Activated CD4-positive, alpha-beta T cell treated with anti-CD3 and anti-CD28 coated beads for 48 hours (primary cell): ENCODE measurements around the gene ERVK3-1.
A peak's percentile ranks its signal among the peaks of the same experiment; 100 is the strongest.
"Not testable (repeated sequence)": the region's sequence is repeated elsewhere in the genome, so short reads cannot be mapped to it uniquely, and the experiment has no call there.

Experiments
- DNase-seq: peaks from one replicate; pipeline ENCODE4 v3.0.0-alpha.2; 2020

The ERVK3-1 gene, protein sequence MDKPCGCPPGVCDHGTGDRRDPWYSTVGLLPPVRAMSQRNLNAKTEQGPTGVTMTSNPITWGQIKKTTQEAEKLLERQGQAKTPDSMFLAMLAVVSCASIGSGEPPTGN

DNA sequence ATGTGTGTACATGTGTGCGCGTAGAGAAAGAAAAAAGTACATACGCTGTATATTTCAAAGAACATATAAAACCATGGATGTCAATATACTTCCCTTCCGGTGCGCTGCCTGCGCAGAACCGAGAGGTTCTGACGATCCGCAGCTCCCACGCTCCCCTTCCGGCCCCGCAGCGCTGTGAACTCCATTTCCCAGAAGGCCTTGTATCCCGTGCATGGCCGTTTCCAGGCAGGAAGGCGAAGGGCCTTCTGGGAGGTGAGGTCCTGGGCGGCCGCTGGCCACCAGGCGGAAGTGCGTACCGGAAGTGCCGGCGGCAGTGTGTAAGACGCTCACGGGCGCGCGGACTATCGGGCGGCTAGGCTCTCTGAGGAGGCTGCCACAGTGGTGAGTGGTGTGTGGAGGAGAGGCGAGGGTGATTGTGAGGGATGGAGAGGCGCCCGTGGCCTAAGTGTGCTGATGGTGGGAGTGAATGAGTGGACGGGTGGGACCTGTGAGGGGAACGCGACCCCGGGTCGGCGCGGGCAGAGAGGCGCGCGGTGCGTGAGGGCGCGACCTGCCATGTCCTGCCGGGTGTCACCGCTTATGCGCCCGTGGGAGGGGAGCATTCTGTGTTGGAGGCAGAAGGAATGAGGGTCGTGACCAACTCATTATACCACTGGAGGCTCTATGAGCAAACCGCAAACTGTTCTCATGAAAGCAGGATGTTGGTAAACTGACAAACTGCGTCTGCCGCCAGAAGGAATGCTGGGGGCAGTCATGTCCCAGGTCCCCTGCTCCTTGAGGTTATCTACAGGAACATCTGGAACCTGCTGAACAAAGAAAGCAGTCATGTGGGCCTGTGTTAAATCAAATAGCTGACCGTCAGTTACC, at the start of gene ERVK3-1:
Gene ERVK3-1 (plus strand): TSS at position 313 of the 867 bp plus-strand sequence. CDS start 6,792 bp downstream, outside the sequence.
- DNase-seq = peak; percentile 96

DNA sequence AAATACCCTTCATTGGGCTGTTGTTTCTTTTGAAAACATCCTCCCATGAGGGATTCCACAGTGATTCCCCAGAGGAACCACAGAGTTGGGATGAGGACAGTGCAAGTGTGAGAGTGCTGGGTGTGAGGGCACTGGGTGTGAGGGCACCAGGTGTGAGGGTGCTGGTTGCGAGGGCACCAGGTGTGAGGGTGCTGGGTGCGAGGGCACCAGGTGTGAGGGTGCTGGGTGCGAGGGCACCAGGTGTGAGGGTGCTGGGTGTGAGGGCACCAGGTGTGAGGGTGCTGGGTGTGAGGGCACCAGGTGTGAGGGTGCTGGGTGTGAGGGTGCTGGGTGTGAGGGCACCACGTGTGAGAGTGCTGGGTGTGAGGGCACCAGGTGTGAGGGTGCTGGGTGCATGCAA, 46.9 kb upstream of the ERVK3-1 start:
- DNase-seq = not testable (repeated sequence)

DNA sequence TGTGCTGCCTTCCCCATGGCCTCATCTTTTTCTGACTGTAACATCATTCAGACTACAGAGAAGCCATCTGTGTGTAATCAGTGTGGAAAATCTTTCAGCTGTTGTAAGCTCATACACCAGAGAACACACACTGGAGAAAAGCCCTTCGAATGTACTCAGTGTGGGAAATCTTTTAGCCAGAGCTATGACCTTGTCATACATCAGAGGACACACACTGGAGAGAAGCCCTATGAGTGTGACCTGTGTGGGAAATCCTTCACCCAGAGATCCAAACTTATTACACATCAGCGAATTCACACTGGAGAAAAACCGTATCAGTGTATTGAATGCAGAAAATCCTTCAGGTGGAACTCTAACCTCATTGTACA, 43.6 kb upstream of the ERVK3-1 start:
- no peak for DNase-seq

DNA sequence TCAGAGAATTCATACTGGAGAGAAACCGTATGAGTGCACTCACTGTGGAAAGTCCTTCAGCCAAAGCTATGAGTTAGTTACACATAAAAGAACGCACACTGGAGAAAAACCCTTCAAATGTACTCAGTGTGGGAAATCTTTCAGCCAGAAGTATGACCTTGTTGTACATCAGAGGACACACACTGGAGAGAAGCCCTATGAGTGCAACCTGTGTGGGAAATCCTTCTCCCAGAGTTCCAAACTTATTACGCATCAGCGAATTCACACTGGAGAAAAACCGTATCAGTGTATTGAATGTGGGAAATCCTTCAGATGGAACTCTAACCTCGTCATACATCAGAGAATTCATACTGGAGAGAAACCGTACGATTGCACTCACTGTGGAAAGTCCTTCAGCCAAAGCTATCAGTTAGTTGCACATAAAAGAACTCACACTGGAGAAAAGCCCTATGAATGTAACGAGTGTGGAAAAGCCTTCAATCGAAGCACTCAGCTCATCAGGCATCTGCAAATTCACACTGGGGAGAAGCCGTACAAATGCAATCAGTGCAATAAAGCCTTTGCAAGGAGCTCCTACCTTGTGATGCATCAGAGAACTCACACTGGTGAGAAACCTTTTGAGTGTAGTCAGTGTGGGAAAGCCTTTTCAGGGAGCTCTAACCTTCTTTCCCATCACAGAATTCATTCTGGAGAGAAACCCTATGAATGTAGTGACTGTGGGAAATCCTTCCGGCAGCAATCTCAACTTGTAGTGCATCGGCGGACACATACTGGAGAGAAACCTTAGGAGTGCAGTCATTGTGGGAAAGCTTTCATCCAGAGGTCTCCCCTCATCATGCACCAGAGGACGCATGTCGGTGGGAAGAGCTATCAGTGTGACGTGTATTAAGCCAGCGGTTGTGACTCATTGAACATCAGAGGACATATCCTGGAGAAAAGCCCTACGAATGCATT, 42.9 kb upstream of the ERVK3-1 start:
- no peak for DNase-seq

DNA sequence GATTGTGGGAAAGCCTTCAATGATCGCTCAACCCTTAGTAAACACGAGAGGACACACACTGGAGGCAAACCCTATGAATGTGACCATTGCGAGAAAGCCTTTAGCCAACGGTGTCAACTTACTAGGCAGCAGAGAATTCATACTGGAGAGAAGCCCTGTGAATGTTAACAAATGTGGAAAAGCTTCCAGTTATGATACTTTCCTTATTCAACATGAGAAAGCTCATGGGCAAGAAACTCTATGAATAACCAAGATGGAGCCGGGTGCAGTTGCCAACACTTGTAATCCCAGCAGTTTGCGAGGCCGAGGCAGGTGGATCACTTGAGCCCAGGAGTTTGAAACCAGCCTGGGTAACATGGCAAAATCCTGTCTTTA, 42.3 kb upstream of the ERVK3-1 start:
- DNase-seq = no peak

DNA sequence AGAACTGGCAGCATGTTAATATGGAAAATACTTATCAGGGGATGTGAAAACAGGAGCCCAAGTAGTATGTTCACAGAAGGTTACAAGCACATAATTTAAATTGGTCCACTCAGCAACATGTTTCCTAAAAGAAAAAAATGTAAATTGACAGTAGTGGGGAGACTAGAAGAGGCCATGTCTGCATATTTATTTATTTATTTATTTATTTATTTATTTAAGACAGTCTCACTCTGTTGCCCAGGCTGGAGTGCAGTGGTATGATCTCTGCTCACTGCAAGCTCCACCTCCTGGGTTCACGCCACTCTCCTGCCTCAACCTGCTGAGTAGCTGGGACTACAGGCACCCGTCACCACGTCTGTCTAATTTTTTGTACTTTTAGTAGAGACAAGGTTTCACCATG, 40.1 kb upstream of the ERVK3-1 start:
- no peak for DNase-seq

DNA sequence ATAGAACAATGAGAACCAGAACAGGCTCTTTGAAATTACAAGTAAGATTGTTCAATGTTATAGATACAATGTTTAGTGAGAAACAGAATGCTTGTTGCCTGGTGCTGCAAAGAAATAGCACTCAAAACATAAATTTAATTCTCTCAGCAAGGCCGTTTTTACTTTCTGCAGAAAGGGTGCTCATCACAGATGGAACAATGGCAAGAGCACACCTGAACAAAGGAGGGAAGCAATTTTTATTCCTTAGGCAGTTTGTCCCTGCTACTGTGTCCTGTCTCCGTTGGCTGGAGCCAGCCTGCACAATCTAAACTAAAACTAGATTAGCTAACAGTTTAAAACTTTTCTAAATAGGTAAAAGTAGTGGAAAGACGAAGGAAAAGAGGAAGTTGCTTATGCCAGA, 36.8 kb upstream of the ERVK3-1 start:
- no peak for DNase-seq

DNA sequence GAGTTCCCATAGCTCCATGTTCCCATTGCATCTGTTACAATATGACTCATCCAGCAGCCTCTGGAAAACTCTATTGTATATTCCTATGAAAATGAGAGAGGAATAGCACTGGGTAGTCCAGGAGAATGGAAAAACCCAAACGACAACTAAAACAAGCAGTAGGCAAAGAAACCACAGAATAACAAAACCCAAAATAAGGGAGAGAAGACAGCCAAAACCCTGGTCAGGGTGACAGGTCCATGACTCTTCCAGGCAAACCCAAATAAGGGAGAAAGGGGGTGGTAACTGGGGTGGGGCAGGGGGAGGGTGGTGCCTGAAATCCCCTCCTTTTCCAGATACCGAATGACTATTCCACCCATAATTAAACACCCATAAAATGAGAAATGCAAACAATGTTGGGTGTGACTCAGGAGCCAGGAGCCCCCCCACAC, 30.4 kb upstream of the ERVK3-1 start:
- no peak for DNase-seq

DNA sequence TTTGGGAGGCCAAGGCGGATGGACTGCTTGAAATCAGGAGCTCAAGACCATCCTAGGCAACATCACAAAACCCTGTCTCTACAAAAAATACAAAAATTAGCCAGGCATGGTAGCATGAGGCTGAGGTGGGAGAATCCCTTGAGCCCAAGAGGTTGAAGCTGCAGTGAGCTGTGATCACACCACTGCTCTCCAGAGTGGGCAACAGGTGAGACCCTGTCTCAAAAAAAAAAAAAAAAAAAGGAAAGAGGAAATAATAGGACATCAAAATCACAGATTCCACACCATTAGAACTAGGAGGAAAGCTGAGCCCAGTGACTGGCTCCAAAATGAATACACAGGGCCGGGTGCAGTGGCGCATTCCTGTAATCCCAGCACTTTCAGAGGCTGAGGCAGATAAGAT, 29.6 kb upstream of the ERVK3-1 start:
- DNase-seq = no peak

DNA sequence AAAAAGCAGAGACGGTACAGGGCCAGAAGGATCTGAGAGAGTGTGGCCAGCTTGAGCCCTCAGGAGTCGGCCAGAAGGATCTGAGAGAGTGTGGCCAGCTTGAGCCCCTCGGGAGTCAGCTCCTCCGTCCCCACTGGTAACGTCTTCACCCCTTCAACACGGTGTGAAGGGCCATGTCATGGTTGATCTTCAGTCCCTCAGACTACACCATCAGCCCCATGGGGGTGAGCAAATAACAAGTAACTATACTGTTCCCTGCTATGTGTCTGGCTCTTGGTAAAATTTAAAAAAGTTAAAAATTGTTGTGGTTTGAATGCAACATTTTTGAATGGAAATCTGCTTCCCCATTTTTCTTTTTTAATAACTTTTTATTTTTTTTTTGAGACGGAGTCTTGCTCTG, 28.0 kb upstream of the ERVK3-1 start:
- no peak for DNase-seq

DNA sequence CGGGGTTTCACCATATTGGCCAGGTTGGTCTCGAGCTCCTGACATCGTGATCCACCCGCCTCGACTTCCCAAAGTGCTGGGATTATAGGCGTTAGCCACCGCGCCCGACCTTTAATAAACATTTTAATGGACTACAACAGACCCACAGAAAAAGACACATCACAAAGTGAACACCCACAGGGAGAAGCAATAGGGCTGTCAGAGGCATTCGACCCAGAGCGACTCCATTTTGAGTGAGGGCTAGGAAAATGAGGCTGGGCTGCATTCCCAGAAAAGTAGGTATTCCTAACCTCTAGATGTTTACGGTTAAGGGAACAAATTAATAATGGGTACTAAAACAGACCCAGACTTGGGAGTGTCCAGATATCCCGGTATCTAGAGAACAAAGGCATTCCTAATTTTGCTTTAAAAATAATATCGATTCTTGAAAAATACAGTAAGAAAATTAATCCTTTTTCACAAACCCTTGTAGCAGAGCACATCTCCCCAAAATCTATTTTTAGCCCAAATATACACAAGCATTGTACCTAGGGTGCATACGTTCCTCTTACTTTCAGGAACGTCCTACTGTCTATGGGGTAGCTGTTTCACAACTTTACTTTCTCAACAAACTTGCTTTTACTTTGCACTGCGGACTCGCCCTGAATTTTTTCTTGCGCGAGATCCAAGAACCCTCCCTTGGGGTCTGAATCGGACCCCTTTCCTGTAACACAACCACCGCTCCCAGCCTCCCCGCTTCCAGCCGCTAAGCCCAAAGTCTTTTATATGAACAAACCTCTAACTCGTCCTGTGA, 27.2 kb upstream of the ERVK3-1 start:
- DNase-seq = no peak

DNA sequence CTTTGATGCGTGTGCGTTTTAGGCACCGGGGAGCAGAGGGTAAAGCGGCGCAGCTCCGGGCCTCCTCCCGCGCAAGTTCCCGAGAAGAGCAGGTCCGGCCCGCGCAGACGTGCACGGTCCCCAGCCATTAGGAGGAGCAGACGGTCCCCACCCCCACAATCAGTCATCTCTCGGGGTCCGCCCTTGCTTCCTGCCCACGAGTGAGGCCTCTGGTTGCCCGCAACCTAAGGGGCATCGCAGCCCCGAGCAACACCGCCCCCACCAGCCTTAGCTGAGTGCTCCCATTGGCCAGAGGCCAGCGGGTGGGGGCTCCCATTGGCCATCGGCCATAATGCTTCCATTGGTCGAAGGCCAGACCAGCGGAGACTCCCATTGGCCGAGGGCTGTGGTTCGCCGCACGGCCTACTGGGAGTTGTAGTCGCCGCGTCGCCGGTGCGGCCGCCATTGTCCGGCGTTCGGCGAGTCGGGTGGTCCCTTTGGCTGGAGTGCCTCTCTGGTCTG, 26.6 kb upstream of the ERVK3-1 start, which contains the start of gene ZNF8:
Gene ZNF8 (plus strand): TSS at position 415 of the 501 bp plus-strand sequence. CDS start 127 bp downstream, outside the sequence.
- DNase-seq = peak; percentile 98

DNA sequence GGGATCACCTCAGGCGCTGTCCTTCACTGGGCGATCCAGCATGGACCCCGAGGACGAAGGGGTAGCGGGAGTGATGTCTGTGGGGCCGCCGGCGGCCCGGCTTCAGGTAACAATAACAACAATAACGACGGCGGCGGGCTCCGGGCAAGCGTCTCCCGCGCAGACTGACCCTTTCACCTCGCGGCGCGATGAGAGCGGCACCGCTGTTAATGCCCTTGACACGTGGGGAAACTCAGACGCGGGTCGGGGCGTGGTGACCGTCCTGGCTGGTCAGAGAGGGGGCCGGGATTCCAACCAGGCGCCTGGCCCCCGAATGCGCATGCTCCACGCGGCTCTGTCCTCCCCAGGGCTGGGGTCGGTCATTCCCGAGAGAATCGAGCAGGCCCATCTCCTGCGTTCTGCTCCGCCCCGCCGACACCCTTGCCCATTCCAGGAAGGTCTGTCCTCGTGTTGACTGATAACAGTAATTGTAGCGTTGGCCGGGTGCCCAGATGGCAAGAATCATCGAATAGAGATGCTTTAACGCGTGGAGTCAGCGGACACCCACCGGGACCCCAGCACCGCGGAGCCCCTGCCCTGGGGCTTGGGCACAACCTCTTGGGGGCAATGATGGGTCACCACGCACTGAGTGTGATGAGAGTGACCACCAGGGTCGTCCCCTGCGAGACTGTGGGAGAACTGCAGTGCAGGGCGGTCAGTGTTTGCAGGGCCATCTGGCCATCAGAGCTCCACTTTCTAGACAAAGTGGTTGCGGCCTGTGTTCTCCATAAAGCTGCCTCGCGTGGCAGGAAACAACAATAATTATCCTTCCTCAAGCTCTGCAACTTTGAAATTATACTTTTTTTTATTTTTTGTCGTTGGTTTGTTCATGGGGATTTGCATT, 25.9 kb upstream of the ERVK3-1 start:
- peak; percentile 66 for DNase-seq

DNA sequence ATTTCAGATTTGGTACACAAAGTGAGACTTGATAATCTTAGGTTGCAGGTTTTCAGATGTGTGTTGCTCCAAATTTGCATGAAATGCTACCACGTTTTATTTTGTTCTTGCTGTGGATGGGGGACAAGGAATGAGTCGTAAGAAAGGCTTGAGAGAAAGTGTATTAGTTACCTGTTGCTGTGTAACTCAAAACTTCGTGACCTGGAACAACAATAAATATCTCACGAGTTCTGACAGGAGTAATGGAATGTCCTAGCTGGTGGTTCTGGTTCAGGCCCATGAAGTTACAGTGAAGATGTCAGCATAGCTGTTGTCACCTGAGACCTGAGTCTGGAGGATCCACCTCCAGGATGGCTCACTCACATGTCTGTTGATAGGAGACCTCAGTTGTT, 25.3 kb upstream of the ERVK3-1 start:
- no peak for DNase-seq

DNA sequence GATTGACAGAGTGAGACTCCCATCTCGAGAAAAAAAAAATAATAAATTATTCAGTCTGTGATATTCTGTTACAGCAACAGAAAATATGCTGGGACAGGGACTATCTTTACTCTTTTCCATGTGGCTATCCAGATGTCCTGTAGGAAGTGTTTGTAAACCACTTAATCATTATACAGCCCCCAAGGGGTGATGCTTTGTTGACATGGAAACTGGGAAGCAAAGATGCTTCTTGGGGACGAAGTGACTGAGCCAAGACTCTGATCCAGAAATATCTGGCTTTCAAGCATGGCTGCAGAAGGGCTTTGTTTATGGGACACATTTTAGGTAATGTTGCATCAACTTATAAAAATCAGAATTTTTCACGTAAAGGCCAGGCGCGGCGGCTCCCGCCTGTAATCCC, 21.0 kb upstream of the ERVK3-1 start:
- no peak for DNase-seq

DNA sequence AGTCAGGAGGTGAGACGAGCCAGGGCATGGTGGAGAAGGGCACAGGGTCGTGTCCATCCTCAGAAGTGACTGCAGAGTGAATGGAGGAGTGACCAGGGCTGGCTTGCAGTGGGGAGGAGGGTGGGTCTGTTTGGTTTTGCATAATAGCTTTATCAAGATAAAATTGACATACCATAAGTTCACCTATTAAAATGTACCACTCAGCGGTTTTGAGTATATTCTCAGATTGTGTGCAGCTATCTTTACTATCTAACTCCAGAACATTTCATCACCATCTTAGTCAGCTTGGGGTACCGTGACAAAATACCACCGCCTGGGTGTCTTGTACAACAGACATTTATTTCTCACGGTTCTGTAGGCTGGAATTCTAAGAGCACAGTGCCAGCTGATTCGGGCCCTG, 13.2 kb upstream of the ERVK3-1 start:
- no peak for DNase-seq

DNA sequence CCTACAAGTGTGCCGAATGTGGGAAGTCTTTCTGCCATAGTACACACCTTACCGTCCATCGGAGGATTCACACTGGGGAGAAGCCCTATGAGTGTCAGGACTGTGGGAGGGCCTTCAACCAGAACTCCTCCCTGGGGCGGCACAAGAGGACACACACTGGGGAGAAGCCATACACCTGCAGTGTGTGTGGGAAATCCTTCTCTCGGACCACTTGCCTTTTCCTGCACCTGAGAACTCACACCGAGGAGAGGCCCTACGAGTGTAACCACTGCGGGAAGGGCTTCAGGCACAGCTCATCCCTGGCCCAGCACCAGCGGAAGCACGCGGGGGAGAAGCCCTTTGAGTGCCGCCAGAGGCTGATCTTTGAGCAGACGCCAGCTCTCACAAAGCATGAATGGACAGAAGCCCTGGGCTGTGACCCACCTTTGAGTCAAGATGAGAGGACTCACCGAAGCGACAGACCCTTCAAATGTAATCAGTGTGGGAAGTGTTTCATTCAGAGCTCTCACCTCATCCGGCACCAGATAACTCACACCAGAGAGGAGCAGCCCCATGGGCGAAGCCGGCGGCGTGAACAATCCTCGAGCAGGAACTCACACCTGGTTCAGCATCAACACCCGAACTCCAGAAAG, 10.3 kb upstream of the ERVK3-1 start:
- DNase-seq = no peak

DNA sequence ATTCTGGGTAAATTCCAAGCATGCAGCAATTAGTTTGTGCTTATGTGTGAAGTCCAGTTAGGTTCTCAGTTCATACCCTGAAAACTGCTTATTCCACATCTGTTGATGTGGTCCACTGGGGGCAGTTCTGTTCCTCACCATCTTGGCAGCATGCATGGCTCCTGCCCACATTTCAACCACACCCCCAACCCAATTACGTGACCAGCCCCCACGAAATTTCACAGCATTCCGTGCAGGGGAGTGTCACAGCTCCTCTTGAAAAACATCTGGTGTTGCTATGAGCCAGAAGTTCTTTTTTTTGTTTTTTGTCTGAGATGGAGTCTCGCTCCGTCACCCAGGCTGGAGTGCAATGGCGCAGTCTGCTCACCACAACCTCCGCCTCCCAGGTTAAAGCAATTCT, 9.1 kb upstream of the ERVK3-1 start:
- no peak for DNase-seq

DNA sequence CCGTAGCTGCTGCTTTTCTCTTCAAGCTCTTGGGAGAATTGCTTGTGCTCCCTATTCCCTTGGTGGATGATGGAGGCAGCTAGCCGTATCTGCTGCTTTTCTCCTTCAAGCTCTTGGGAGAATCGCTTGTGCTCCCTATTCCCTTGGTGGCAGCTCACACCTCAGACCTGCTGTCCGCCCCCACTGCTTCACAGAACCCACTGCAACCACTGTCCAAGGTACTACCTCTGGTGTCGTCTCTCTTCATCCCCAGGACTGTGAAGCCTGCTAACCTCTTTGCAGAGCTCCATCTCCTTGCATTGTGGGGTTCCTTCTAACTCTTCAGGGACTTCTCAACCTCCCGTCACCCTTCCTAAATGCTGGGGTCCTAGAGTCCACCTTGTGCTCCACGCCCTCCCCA, 4.6 kb upstream of the ERVK3-1 start:
- DNase-seq = no peak

DNA sequence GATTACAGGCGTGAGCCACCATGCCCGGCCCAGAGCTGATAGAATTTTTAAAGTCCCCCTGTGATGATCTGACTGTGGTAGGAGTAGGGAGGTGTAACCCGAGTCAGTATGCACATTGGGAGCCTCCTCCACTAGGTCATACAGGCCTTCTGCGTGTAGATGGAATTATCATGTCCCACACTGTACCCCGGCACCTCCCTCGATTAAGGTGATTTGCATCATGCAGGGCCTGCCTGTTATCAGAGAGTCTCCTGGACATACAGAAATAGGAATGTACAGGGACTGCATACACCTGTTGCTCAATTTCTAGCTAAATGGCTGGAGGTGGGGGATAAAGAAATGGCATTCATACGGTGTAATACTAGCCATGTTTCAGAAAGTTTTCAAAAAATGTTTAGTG, 922 bp upstream of the ERVK3-1 start:
- no peak for DNase-seq

DNA sequence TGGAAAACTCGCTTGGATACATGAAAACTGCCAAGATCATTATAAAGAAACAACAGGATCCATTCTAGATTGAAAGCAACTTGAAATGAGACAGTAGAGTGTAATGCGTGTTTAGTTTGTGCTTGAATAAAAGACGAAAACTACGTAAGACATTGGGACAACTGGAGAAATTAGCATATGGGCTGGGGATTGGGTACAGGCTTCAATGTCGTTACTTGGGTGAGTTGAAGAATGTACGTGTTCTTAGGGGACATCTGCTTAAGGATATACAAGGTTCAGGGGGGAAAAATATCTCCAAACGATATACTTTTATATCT, 471 bp upstream of the ERVK3-1 start:
- DNase-seq = no peak
